Endothelial cell of umbilical vein (primary cell): ENCODE measurements around the gene CEP192. TPM values are rescaled to one million over a fixed set of nuclear protein-coding genes. Genes with fewer than 3 reads are reported as not detected.

Source experiments
- BruUV-seq: library from RNA; stranded (reverse); fragments of 400-500 nt; replicated peaks from 2 replicates; lab custom pipeline; 2021; lab: Mats Ljungman, UMichigan
- CTCF ChIA-PET: fragments of 300-600, 350-600 bp; sonication (Branson Sonifier 250); formaldehyde crosslinking; loops from one replicate; lab custom pipeline; 2021; ENCODE audit warnings: antibody characterized with exemption, inconsistent platforms; lab: Charles Lee
- POLR2A ChIA-PET: fragments of 300-600, 350-600 bp; sonication (Branson Sonifier 250); formaldehyde crosslinking; loops from one replicate; lab custom pipeline; 2021; ENCODE audit warnings: antibody characterized with exemption, inconsistent platforms; lab: Charles Lee
- DNase-seq: peaks from one replicate; pipeline ENCODE4 v3.0.0-alpha.2; 2011; ENCODE audit warnings: low read depth, low spot score
- FAIRE-seq: peaks from 2 replicates; lab custom pipeline; 2011; peaks lifted over from hg19 to GRCh38; lab: Jason Lieb, UNC
- H2AFZ ChIP-seq: 2 replicates; pipeline ENCODE4 v1.6.0; 2012; ENCODE audit warnings: low read depth, low read length, control low read depth, inconsistent platforms
- H3K27ac ChIP-seq: 2 replicates; pipeline ENCODE4 v1.5.1; 2011; ENCODE audit warnings: low read depth, mild to moderate bottlenecking, control low read depth, low read length, moderate library complexity; ENCODE audit not compliant: insufficient read depth
- H3K27me3 ChIP-seq, 2 experiments: 2 replicates each; pipeline versions ENCODE4 v1.6.0 to v1.6.1; 2011; ENCODE audit warnings: low read length in 2 of 2, mixed read lengths in 1 of 2; ENCODE audit not compliant: control insufficient read depth in 2 of 2, insufficient read depth in 2 of 2
- H3K36me3 ChIP-seq, 2 experiments: 2 replicates in 1 of 2; 3 replicates in 1 of 2; pipeline ENCODE4 v1.5.1; 2011; ENCODE audit warnings: low read length in 2 of 2, mild to moderate bottlenecking in 1 of 2, moderate library complexity in 1 of 2; ENCODE audit not compliant: control insufficient read depth in 2 of 2, insufficient read depth in 2 of 2; ENCODE audit errors: extremely low read depth in 1 of 2
- H3K4me1 ChIP-seq: 3 replicates; pipeline ENCODE4 v1.5.1; 2011; ENCODE audit warnings: mild to moderate bottlenecking, low read length; ENCODE audit not compliant: control insufficient read depth, insufficient read depth; ENCODE audit errors: extremely low read depth
- H3K4me2 ChIP-seq: 2 replicates; pipeline ENCODE4 v1.6.1; 2011; ENCODE audit warnings: low read length, control low read depth, mixed read lengths; ENCODE audit not compliant: insufficient read depth
- H3K4me3 ChIP-seq, 3 experiments: fragments of 200-600 bp in 1 of 3; sonication (generic), shearing (Covaris generic) in 1 of 3; replicated peaks in 1 of 3; 2 replicates each; pipeline ENCODE4 v1.5.1; 2011 to 2016; ENCODE audit warnings: control low read depth in 3 of 3, low read length in 3 of 3, mild to moderate bottlenecking in 2 of 3, inconsistent platforms in 1 of 3, low read depth in 1 of 3, moderate library complexity in 1 of 3; ENCODE audit not compliant: insufficient read depth in 1 of 3
- H3K79me2 ChIP-seq: 2 replicates; pipeline ENCODE4 v1.6.0; 2012; ENCODE audit warnings: low read length, inconsistent platforms; ENCODE audit not compliant: control insufficient read depth, insufficient read depth
- H3K9ac ChIP-seq: replicated peaks from 2 replicates; pipeline ENCODE3; 2011; ENCODE audit warnings: low read length, control low read depth; ENCODE audit not compliant: insufficient read depth; ENCODE audit errors: extremely low read depth
- H3K9me1 ChIP-seq: replicated peaks from 3 replicates; pipeline ENCODE4 v1.6.0; 2011; ENCODE audit warnings: mild to moderate bottlenecking, low read length; ENCODE audit not compliant: control insufficient read depth, insufficient read depth; ENCODE audit errors: extremely low read depth
- H3K9me3 ChIP-seq: replicated peaks from 2 replicates; pipeline ENCODE4 v1.5.1; 2012; ENCODE audit warnings: low read length, inconsistent platforms; ENCODE audit not compliant: control insufficient read depth, insufficient read depth
- H4K20me1 ChIP-seq: replicated peaks from 2 replicates; pipeline ENCODE3; 2011; ENCODE audit warnings: mild to moderate bottlenecking, low read length; ENCODE audit not compliant: control insufficient read depth, insufficient read depth; ENCODE audit errors: extremely low read depth
- CTCF ChIP-seq, 2 donors: IDR thresholded peaks; 1 replicate in 1 of 2; 2 replicates in 1 of 2; pipeline ENCODE4 v1.5.1; 2011; ENCODE audit warnings: low read length in 2 of 2, mild to moderate bottlenecking in 2 of 2, moderate library complexity in 2 of 2, control low read depth in 1 of 2, inconsistent platforms in 1 of 2, low read depth in 1 of 2; ENCODE audit not compliant: insufficient read depth in 1 of 2; ENCODE audit errors: extremely low read depth in 1 of 2
- EZH2 ChIP-seq: IDR thresholded peaks from 2 replicates; pipeline ENCODE4 v1.6.1; 2012; ENCODE audit warnings: borderline replicate concordance, low read depth, mild to moderate bottlenecking, moderate library complexity, low read length, inconsistent platforms; ENCODE audit not compliant: severe bottlenecking
- GATA2 ChIP-seq: IDR thresholded peaks from 2 replicates; pipeline ENCODE4 v1.7.0; 2011; ENCODE audit warnings: low read depth, mild to moderate bottlenecking, moderate library complexity, mixed read lengths, low read length; ENCODE audit not compliant: insufficient read length, insufficient read depth
- JUN ChIP-seq: IDR thresholded peaks from 2 replicates; pipeline ENCODE4 v1.6.1; 2011; ENCODE audit warnings: borderline replicate concordance, low read depth; ENCODE audit not compliant: insufficient read length, insufficient read depth
- MAX ChIP-seq: IDR thresholded peaks from 2 replicates; pipeline ENCODE4 v1.6.1; 2011; ENCODE audit not compliant: insufficient read depth, insufficient read length
- MYC ChIP-seq: IDR thresholded peaks from one replicate; pipeline ENCODE4 v1.6.1; 2011; ENCODE audit warnings: mild to moderate bottlenecking, low read depth, low read length
- POLR2A ChIP-seq: IDR thresholded peaks from 2 replicates; pipeline ENCODE4 v1.6.1; 2012; ENCODE audit warnings: low read depth, mild to moderate bottlenecking, control low read depth, low read length
- POLR2AphosphoS5 ChIP-seq: IDR thresholded peaks from 2 replicates; pipeline ENCODE4 v1.6.1; 2012; ENCODE audit warnings: low read depth, mild to moderate bottlenecking, control low read depth, low read length, moderate library complexity; ENCODE audit not compliant: insufficient read depth
- dilution Hi-C: fragments of 300-500 bp; cut with MboI; formaldehyde crosslinking; loops from one replicate; pipeline ENCODE4 v1.15.0; 2019; ENCODE audit warnings: low sequenced_read_pairs; ENCODE audit not compliant: extremely low pct_ligation_motif_present
- intact Hi-C: fragments of 100-400 bp; cut with micrococcal nuclease; formaldehyde crosslinking; loops from one replicate; pipeline ENCODE4 v1.10.0; 2022
- polyA plus RNA-seq, 4 experiments: library from polyadenylated mRNA; depleted of rRNA in 3 of 4; stranded (reverse) in 3 of 4; unstranded in 1 of 4; fragments of >200 nt; gene quantifications; 2 replicates each; pipeline versions ENCODE4 v1.2.1 to v1.2.3, GENCODE V29; 2011 to 2012; ENCODE audit warnings: missing spikeins in 1 of 4
- total RNA-seq: library from RNA; stranded (reverse); gene quantifications from 2 replicates; pipeline ENCODE4 v1.2.3, GENCODE V29; 2021

Gene CEP192
- total and polyA plus RNA-seq, 2 donors (not counting 3 experiments of a cell fraction or from before 2014, with no cell fraction given): 14.5 to 22.9 TPM

GRCh38 chr18:12960853-12961397 is 30.2 kb upstream of the CEP192 start:
- no peaks in the 10 kb centered on the region for H4K20me1 ChIP-seq
- intact Hi-C loops (no loop called here), dilution Hi-C loops (no loop called here)
- no peaks in the 10 kb centered on the region for H3K27me3 ChIP-seq
- H3K9me3 ChIP-seq: no peaks in the 10 kb centered on the region
- CTCF ChIA-PET: no interaction called here
- TF ChIP-seq CTCF (IDR thresholded peaks at IDR 0.05; ENCODE audit: extremely low read depth in 1 of 2, insufficient read depth in 1 of 2, low read depth in 1 of 2, low read length in 2 of 2) (no peak), JUN (no peak), POLR2A (no peak), GATA2 (no peak), MAX (no peak), POLR2AphosphoS5 (no peak), MYC (no peak), EZH2 (no peak)
- no peak for FAIRE-seq
- no peaks in the 10 kb centered on the region for H3K9me1 ChIP-seq
- POLR2A ChIA-PET: no interaction called here
- no peaks in the 10 kb centered on the region for H3K4me1 ChIP-seq
- no peak overlapping the region for H3K4me3 ChIP-seq
- H3K27ac ChIP-seq: no peak overlapping the region
- DNase-seq: no peak
- no peak overlapping the region for H2AFZ ChIP-seq
- BruUV-seq: no TSS peak
- no peak overlapping the region for H3K4me2 ChIP-seq
- no peak overlapping the region for H3K9ac ChIP-seq
- peaks cover 9% of the 10 kb centered on the region for H3K79me2 ChIP-seq
- H3K36me3 ChIP-seq: peaks cover 2 to 6% of the 10 kb centered on the region in 2 experiments
